T-helper 1 cell (primary cell): ENCODE data around the gene SERGEF.
A peak's percentile ranks its signal among the peaks of the same experiment; 100 is the strongest.

Experiments used
- DNase-seq, 5 donors: peaks; one replicate each; pipeline ENCODE4 v3.0.0-alpha.2; 2012 to 2020

Gene SERGEF

DNA sequence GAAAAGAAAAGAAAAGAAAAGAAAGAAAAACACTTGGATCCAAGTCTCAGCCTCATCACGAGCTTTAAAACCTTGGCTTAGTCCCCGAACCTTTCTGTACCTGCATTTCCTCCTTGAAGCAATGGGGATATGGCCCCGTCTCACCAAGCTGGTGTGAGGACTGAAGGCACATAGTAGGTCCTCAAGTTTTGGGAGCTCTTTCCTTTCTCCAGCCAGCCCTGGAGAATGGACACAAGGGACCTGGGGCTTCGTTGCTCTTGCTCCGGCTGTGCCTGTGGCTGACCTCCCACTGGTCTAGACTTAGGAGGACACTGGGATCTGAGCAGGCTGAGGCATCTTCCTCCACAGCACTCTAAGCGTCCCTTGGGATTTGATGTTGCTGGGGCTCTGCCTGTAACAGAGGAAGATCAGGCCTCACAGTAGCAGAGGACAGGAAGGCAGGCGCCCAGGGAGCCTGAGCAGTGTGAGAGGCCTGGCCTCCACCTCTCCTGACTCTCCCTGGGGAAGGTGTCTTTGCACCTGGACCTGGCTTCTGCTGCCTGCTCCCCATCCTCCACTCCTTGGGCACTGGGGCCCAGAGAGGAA lies 245.5 kb downstream of the SERGEF start:
- DNase-seq = no peak

GRCh38 chr11:17766590-17766989 lies 246.3 kb downstream of the SERGEF start:
- no peak for DNase-seq

GRCh38 chr11:17766073-17766359 lies 246.8 kb downstream of the SERGEF start:
- no peak for DNase-seq

- DNase-seq = no peak
Measured at GRCh38 chr11:17765356-17766072, 247.3 kb downstream of the SERGEF start.

GRCh38 chr11:17764446-17765218 lies 248.2 kb downstream of the SERGEF start:
- no peak for DNase-seq

DNA sequence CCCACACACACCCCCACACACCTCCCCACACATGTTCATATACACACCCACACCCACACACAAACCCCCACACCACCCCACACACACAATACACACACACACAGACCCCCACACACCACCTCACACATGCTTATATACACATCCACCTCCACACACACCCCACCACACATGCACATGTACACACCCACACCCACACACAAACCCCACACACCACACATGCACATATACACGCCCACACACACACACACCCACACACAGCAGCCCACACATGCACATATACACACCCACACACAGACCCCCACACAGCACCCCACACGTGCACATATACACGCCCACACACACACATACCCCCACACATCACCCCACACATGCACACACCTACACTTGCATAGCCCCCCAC lies 249.1 kb downstream of the SERGEF start:
- no peak for DNase-seq

DNA sequence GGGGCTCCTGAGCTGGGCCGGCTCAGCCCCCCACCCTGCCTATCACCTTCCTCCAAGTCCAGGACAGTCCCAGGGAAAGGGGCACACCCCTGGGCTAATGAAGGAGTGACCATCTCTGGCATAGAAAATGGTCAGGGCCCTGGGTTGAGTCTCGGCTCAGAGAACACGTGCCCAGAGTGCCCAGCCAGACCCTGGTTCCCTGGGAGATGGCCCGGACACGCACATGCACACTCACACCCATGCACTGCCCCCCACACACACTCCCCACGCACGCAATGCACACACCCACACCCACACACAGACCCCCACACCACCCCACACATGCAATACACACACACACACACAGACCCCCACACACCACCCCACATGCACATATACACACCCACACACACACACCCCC lies 249.6 kb downstream of the SERGEF start:
- no peak for DNase-seq

DNA sequence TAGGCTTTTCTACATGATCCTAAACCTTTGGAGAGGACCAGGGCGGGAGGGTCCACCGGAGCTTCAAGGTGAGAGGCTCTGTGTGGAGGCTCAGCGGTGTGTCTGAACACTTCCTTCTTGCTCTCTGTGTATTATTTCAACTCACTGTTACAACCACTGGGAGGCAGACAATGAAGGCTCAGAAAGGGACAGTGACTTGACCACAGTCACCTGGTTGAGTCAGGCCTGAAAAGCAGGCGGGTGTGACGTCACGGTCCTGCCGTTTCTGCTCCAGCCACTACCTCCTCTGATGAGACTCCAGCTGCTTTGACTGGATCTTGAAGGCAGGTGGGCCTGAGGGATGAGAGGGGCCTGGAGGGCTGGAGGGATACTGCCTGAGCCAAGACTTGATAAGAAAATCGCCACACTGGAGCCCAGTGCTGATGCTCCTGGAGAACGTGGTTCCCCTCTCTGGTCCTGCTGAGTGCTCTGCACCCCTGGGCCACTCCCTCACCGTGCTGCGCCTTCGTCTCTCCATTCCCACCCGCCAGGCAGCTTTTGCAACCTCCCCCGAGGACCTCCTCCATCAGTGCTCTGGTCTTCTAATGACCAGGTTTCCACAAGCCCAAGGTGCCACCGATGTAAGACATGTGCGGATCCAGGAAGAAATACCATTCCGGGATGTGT lies 250.4 kb downstream of the SERGEF start:
- no peak for DNase-seq

GRCh38 chr11:17760102-17761029 lies 252.5 kb downstream of the SERGEF start:
- peak in 1 of 5 donors; percentile 19 for DNase-seq

- DNase-seq = no peak
Measured at GRCh38 chr11:17755891-17756290, 257.0 kb downstream of the SERGEF start.

GRCh38 chr11:17753641-17754040 lies 259.2 kb downstream of the SERGEF start:
- no peak for DNase-seq

DNA sequence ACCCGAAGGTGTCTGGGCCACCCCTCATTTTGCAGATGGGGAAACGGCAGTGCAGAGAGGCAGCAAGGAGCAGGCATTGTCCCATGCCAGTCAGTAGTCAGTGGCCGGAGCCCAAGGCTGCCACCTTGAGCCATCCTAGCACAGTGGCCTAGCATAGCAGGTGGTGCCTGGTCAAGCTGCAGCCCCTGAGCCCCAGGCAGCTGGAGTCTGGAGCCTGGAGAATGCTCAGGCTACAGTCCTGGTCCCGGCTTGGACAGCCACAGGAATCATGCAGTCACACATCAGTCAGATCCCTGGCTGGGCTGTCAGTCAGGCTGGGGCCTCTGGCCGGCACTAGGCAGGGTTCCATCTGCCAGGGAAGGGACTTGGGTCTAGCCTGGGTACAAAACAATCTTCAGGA lies 259.7 kb downstream of the SERGEF start:
- no peak for DNase-seq

DNA sequence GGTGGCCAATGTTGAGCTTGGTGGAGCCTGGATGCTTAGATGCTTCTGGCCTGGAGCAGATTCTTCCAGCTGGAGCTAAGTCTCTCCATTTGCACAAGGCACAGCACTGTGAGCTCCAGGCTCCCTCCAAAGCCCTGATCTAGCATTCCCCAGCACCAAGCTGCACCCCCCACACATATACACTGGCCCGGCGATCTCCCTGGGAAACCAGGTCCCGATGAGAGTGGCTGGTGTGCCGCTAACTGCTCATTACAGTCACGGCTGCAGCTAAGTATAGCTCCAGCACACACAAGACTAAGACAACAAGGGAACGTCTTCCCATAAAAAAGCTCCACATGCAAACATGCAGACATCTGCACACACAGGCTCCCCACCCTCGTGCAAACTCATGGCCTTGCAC lies 260.7 kb downstream of the SERGEF start:
- DNase-seq = no peak

GRCh38 chr11:17751558-17751957 lies 261.3 kb downstream of the SERGEF start:
- no peak for DNase-seq

DNA sequence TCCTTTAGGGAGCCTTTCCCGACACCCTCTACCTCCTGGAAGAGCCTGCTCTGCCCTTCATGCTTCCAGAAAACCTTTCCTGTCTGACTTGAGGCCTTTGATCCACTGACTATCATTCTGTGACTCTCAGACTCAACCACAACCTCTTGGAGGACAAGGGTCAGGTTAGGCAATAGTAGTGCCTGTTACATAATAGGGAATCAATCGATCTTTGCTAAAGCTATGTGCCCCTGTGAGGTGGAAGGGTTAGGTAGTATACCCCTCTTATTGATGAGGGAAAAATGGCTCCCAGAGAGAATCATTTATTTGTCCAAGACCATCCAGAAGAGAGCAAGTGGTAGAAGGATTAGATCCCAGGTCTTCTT lies 262.1 kb downstream of the SERGEF start:
- DNase-seq = no peak

DNA sequence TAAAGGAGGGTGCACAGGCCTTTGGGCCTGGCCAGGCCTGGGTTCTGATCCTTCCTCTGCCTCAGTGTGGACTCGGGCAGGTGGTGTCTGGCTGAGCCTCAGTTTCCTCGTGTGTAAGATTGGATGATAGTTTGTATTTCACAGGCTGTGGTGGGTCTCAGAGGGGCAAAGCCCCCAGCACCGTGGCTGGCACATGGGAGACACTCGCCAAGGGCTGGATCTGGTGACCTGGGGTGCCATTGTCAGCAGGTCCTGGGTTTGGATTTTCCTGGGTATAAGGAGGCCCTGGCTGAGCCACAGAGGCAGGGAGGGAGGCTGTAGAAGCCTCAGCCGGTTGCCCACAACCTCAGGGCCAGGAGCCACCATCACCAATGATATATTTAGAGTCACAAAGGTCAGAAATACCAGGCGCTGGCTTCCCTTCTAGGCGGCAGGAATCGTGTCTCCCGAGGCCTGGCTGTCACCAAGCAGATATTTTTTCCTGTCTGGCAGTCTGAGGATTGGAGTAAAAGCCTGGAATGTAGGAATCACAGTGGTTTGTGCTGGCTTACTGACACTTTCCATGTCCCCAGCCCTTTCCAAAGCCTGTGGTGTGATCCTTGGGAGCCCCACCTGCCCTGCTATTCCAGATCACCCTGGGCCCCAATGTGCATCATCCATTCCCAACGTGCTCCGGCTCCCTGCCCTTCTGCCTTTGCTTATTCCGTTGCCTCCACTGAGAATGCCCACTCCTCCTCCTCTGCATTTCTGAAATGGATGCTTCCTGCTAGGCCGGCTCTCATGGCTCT lies 262.6 kb downstream of the SERGEF start:
- DNase-seq = no peak

GRCh38 chr11:17748761-17749721 lies 263.8 kb downstream of the SERGEF start:
- DNase-seq = no peak

DNA sequence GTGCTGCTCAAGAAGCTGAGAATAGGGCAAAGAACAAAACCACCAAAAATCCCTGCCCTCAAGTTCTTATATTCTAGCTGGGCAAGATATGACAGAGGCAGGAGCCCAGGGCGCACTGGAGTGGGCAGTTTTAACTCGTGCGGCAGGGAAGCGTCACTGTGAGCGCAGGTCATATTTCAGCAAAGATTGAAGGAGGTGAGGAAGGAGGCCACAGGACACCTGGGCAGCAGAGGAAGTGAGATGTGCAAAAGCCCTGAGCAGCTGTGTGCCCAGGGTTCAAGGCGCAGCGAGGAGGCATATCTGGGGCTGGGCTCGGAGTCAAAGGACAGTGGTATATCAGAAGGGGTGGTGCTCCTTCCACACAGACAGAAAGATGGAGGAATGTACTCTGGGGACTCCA lies 264.8 kb downstream of the SERGEF start:
- DNase-seq = no peak

DNA sequence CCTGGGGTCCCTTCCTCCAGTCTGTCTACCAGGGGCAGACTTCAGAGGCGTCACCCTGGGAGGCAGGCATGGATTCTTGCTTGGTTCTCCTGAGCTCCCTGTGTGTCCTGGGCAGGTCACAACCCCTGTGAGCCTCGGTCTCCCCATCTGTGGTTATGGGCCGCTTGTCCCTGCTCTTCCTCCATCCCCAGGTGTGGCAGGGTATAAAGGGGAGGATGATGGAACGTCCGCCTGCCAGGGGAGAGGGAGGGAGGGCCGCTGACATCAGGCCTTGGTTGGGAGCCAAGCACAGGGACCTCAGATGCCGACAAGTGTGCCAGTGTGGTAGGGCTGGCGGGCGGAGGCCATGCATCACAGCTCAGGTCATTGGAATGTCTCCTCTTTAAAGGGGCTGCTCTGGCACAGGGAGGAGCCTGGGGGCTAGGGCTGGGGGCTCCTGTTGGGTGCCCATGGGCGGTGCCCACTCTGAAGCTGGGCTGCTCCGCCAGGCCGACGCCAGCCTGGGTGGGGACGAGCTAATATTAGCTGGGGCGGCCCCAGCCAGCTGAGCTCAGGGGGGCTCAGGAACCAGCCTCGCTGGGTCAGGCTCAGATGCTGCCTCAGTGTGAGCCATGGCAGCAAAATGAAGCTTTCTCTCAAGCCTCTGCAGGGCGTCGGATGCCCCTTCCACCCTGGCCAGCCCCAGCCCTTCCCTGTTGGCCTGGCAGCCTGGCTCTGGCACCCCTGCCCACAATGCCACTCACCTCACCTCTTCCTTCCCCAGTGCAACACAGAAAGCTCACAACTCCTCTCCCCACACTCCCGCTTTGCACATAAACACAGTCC lies 265.5 kb downstream of the SERGEF start:
- DNase-seq = peak in 1 of 5 donors; percentile 6

DNA sequence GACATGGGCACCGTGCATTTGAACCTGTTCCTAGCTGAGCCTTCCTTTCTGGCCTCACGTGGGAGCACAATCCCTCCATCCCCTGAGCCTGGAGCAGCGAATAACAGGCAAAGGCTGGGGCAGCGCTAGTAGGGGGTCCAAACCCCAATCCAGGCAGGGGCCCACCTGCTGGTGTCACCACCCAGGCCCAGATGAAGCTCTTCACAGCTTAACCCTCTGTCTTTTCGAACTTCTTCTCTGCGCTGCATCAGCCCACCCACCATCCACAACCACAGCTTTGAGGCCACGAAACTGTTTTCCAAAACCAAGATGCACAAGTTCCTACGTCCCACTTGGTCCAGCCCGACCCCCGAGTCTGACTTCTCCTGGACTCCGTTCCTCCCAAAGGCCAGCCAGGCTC lies 266.8 kb downstream of the SERGEF start:
- no peak for DNase-seq
